Measurements from ENCODE around the gene GPBP1. TPM values are rescaled to one million over a fixed set of nuclear protein-coding genes. Genes with fewer than 3 reads are reported as not detected.

GPBP1 gene
- total and polyA plus RNA-seq, 7 donors: 37.3 to 74.0 (median 53.1) TPM

- ATAC-seq (no peak), DNase-seq (no peak)
- intact Hi-C loops (cut with DNase I): loop anchor here (2.0 to 10.0 kb wide), 5 partner anchors 35 to 1177 kb away; partner anchors contain the start of genes MIER3 (in 2 of the 2) and IL6ST (in 1 of the 2)
- Histone ChIP-seq H3K9me3 (no peaks in the 10 kb centered on the region), H3K4me3 (peak overlapping the region; percentile 98), H3K4me1 (peaks cover 7% of the 10 kb centered on the region), H3K36me3 (ENCODE audit: insufficient read depth in 1 of 2, low read depth in 1 of 2) (no peaks in the 10 kb centered on the region), H3K27ac (peak overlapping the region; percentile 99), H3K27me3 (ENCODE audit: insufficient read depth in 3 of 3, low read length in 2 of 3) (no peaks in the 10 kb centered on the region)
- TF ChIP-seq, protein P1, sequence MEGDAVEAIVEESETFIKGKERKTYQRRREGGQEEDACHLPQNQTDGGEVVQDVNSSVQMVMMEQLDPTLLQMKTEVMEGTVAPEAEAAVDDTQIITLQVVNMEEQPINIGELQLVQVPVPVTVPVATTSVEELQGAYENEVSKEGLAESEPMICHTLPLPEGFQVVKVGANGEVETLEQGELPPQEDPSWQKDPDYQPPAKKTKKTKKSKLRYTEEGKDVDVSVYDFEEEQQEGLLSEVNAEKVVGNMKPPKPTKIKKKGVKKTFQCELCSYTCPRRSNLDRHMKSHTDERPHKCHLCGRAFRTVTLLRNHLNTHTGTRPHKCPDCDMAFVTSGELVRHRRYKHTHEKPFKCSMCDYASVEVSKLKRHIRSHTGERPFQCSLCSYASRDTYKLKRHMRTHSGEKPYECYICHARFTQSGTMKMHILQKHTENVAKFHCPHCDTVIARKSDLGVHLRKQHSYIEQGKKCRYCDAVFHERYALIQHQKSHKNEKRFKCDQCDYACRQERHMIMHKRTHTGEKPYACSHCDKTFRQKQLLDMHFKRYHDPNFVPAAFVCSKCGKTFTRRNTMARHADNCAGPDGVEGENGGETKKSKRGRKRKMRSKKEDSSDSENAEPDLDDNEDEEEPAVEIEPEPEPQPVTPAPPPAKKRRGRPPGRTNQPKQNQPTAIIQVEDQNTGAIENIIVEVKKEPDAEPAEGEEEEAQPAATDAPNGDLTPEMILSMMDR (IDR thresholded peaks at IDR 0.05): no peak
- WGBS, 3 donors: 85 to 90% (median 89%) methylated on average over 16 of the region's 16 CpGs
Measured at GRCh38 chr5:57171816-57172465, 1.9 kb upstream of the GPBP1 start.

DNA sequence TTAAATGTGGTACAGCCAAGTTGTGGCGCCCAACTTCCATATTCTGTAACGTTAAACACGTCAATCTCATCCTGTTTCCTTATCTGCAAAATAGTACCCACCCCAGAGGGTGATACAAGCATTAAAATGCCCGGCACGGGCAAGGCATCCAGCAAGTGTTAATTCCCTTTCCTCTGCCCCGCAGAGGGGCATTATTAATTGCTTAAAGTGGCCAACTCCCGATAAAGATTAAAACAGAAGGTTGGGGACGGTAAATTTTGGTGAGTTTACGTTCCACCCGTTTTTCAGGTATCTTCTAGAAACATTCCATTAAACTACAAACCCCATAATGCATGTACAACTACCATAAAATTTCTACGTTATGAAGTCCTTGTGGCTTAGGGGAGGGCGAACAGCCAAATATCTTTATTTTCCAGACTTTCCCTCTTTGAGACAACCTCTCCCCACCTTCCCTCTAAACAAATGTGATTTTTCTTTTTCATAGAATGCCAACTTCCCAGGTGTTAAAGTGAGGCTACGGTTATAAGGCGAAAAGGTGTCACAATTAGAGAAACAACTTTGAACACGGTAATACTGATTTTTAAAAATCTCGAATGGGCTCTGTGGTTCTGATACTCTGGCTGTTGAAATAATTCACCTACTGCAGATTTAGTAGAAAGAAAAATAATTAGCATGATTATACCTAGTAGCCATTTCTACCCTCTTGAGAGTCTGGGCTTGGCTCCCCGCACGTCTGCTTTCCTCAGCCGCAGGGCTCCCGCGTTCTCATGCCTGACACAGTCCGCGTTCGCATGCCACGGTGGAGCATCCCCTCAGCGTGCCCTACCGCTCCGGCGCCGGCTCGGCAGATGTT lies 1.2 kb upstream of the GPBP1 start:
- no peaks in the 10 kb centered on the region for H3K9me3 ChIP-seq
- H3K27ac ChIP-seq: peak overlapping the region; percentile 99
- no peak for DNase-seq
- ATAC-seq: no peak
- WGBS, 3 donors: 2 to 3% (median 2%) methylated on average over 31 of the region's 31 CpGs
- no peaks in the 10 kb centered on the region for H3K27me3 ChIP-seq (ENCODE audit: insufficient read depth in 3 of 3, low read length in 2 of 3)
- peak overlapping the region; percentile 98 for H3K4me3 ChIP-seq
- H3K36me3 ChIP-seq (ENCODE audit: insufficient read depth in 1 of 2, low read depth in 1 of 2): no peaks in the 10 kb centered on the region
- H3K4me1 ChIP-seq: peaks cover 11% of the 10 kb centered on the region
- TF ChIP-seq, protein P1 (IDR thresholded peaks at IDR 0.05): no peak
- intact Hi-C loops (cut with DNase I): loop anchor here (2.0 to 10.0 kb wide), 5 partner anchors 35 to 1178 kb away; partner anchors contain the start of genes MIER3 (in 2 of the 2) and IL6ST (in 1 of the 2)

DNA sequence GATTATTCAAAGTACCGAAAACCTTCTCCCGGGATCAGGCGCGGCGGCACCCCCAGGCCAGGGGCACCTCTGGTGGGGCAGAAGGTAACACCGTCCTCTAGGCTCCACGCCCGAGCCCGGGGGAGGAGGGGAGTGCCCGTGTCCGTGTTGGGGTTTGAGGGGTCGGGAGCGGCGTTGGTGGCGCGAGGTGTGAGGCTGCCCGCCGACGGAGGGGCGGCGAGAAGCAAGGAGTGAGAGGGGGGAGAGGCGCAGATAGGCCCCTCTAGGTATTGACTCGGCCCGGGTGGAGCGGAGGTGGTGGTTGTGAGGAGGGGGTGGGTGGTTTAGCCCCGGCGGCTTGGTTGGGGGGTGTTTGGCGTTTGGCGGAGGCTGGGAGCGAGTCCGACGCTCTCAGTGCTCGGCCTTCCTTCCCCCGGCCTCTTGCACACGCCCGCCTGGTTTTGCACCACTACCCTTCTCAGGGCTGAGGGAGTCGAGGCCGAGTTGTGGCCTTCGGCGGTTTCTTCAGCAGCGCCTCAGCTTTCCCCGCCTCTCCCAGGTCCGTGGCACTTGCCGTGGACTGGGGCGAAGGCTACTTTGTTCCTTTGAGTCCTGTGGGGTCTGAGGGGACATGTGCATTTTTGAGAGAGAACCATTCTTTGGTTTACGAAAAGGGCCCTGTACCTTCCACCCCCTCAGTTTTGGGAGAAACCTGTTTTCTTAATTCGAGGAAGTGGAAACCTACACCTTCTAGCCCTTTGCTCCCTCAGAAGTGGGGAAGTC lies 450 bp downstream of the GPBP1 start:
- intact Hi-C loops (cut with DNase I): loop anchor here (5.0 to 10.0 kb wide), 4 partner anchors 33 to 1180 kb away; partner anchors contain the start of genes IL6ST (in 1 of the 2) and MIER3 (in 1 of the 2)
- no peaks in the 10 kb centered on the region for H3K36me3 ChIP-seq (ENCODE audit: insufficient read depth in 1 of 2, low read depth in 1 of 2)
- ATAC-seq (peak; percentile 6 to 31 (median 14)), DNase-seq (peak in 1 of 2 donors; percentile 30)
- TF ChIP-seq, protein P1 (IDR thresholded peaks at IDR 0.05): no peak
- H3K4me1 ChIP-seq: peaks cover 25% of the 10 kb centered on the region
- peak overlapping the region; percentile 98 for H3K4me3 ChIP-seq
- no peaks in the 10 kb centered on the region for H3K27me3 ChIP-seq (ENCODE audit: insufficient read depth in 3 of 3, low read length in 2 of 3)
- H3K27ac ChIP-seq: peak overlapping the region; percentile 99
- WGBS, 3 donors: 0 to 1% (median 0%) methylated on average over 39 to 47 of the region's 47 CpGs
- no peaks in the 10 kb centered on the region for H3K9me3 ChIP-seq

DNA sequence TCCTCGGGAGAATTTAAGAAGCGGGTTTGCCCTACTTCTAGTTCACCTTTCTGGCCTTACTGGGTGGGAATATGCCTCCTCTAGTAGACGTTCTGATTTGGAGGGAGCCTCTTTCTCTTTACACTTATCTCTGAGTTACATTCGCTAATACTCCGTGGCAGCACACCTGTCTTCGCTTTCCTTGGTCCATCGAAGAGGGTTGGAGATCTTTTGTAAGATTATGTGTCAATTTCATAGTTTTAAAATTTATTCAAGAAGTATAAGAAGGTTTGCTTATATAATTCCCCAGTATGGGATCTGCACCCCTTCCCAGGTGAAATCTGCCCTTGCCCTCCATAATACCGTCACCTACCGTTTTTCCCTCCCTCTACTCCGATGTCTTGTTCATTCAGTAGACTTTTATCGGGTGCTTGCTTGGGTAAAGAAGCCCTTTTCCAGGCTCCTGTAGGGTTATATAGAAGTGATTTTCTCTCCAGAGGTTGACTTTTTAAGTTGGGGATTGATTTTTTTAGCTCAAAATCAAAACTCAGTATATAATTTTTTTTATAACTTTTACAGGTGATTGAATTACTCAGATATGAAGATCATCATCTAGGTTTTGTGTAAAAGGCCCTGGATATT lies 1.1 kb downstream of the GPBP1 start:
- WGBS, 3 donors: 0 to 2% (median 1%) methylated on average over 11 of the region's 11 CpGs
- intact Hi-C loops (cut with DNase I): loop anchor here (5.0 to 10.0 kb wide), 5 partner anchors 32 to 1180 kb away; partner anchors contain the start of genes IL6ST (in 1 of the 2) and MIER3 (in 1 of the 2)
- TF ChIP-seq, protein P1 (IDR thresholded peaks at IDR 0.05): no peak
- Histone ChIP-seq H3K36me3 (ENCODE audit: insufficient read depth in 1 of 2, low read depth in 1 of 2) (no peaks in the 10 kb centered on the region), H3K4me1 (peaks cover 29% of the 10 kb centered on the region), H3K27me3 (ENCODE audit: insufficient read depth in 3 of 3, low read length in 2 of 3) (no peaks in the 10 kb centered on the region), H3K4me3 (peak overlapping the region; percentile 98), H3K27ac (peak overlapping the region; percentile 99), H3K9me3 (no peaks in the 10 kb centered on the region)
- DNase-seq (no peak), ATAC-seq (no peak)
